DOHH2 (cell line): ENCODE data around the gene LRRC3B.

ENCODE experiments used
- H3F3A ChIP-seq: fragments of 200-600 bp; sonication (generic), shearing (Covaris generic); 2 replicates; pipeline ENCODE4 v1.6.0; 2016; ENCODE audit warnings: antibody characterized with exemption, mild to moderate bottlenecking; ENCODE audit not compliant: control insufficient read depth, insufficient read depth
- H3K27ac ChIP-seq: fragments of 200-600 bp; sonication (generic); 2 replicates; pipeline ENCODE4 v1.5.1; 2014; ENCODE audit warnings: low read depth, mild to moderate bottlenecking, low read length, moderate library complexity
- H3K27me3 ChIP-seq: fragments of 200-600 bp; sonication (generic); 2 replicates; pipeline ENCODE4 v1.6.1; 2014; ENCODE audit warnings: mild to moderate bottlenecking, low read length, mixed read lengths; ENCODE audit not compliant: control insufficient read depth
- H3K36me3 ChIP-seq: fragments of 200-600 bp; sonication (generic); 2 replicates; pipeline ENCODE4 v1.6.1; 2014; ENCODE audit warnings: mild to moderate bottlenecking, low read length, moderate library complexity, mixed read lengths; ENCODE audit not compliant: control insufficient read depth
- H3K4me1 ChIP-seq: fragments of 200-600 bp; sonication (generic); 2 replicates; pipeline ENCODE4 v1.6.1; 2014; ENCODE audit warnings: mild to moderate bottlenecking, low read length, mixed read lengths; ENCODE audit not compliant: control insufficient read depth
- H3K4me2 ChIP-seq: fragments of 200-600 bp; sonication (generic); 2 replicates; pipeline ENCODE4 v1.6.0; 2014; ENCODE audit warnings: mild to moderate bottlenecking, low read length, moderate library complexity
- H3K4me3 ChIP-seq: fragments of 200-600 bp; sonication (generic); 2 replicates; pipeline ENCODE4 v1.5.1; 2014; ENCODE audit warnings: mild to moderate bottlenecking, low read length, mixed read lengths
- H3K79me2 ChIP-seq: fragments of 200-600 bp; sonication (generic); 2 replicates; pipeline ENCODE4 v1.6.1; 2014; ENCODE audit warnings: mild to moderate bottlenecking, low read length, mixed read lengths; ENCODE audit not compliant: control insufficient read depth
- H3K9me2 ChIP-seq: fragments of 200-600 bp; sonication (generic); replicated peaks from 2 replicates; pipeline ENCODE4 v1.6.1; 2014; ENCODE audit warnings: mild to moderate bottlenecking, low read length, mixed read lengths; ENCODE audit not compliant: control insufficient read depth
- H3K9me3 ChIP-seq: fragments of 200-600 bp; sonication (generic); 2 replicates; pipeline ENCODE4 v1.6.1; 2014; ENCODE audit warnings: antibody characterized with exemption, low read length, mixed read lengths; ENCODE audit not compliant: control insufficient read depth, insufficient read depth
- H4K20me1 ChIP-seq: fragments of 200-600 bp; sonication (generic); 2 replicates; pipeline ENCODE4 v1.6.0; 2014; ENCODE audit warnings: low read depth, mild to moderate bottlenecking, antibody characterized with exemption, low read length, moderate library complexity; ENCODE audit not compliant: control insufficient read depth, insufficient read depth
- EZH2phosphoT487 ChIP-seq: fragments of 200-600 bp; sonication (generic); IDR thresholded peaks from 2 replicates; pipeline ENCODE4 v1.6.1; 2017; ENCODE audit warnings: borderline replicate concordance, mild to moderate bottlenecking, antibody characterized with exemption, low read length, moderate library complexity, mixed read lengths
- TF ChIP-seq, protein P1 (sequence below): fragments of 200-600 bp; sonication (generic); IDR thresholded peaks from one replicate; pipeline ENCODE4 v1.5.1; 2014; ENCODE audit warnings: antibody characterized with exemption, mild to moderate bottlenecking, low read depth, low read length; ENCODE audit not compliant: poor library complexity, severe bottlenecking

The LRRC3B gene

DNA sequence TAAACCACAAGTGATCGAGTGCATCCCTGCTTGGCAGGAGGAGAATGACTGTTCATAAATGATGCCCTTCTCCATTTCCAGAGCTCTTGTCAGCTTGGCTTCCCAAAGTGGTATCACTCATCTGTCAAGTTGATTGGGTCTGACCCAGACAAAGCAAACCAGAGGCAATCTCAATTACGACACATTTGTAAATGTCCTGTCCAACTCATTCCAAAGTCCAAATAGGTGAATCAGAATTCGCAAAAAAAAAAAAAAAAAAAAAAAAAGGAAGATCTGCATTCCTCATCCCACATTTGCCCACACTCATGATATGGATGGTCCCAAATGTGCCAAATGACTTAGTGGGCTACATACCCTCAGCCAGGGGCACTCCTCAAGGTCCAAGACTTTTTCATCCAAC, 91.9 kb downstream of the LRRC3B start:
- Histone ChIP-seq H3K27me3 (no peaks in the 10 kb centered on the region), H3K79me2 (no peaks in the 10 kb centered on the region), H3K4me1 (no peaks in the 10 kb centered on the region), H3K27ac (no peak overlapping the region), H3K4me2 (no peak overlapping the region), H3F3A (no peaks in the 10 kb centered on the region), H3K4me3 (no peak overlapping the region), H3K9me2 (no peaks in the 10 kb centered on the region), H3K9me3 (no peaks in the 10 kb centered on the region), H3K36me3 (no peaks in the 10 kb centered on the region), H4K20me1 (no peaks in the 10 kb centered on the region)
- TF ChIP-seq EZH2phosphoT487 = no peak
- TF ChIP-seq, protein P1, sequence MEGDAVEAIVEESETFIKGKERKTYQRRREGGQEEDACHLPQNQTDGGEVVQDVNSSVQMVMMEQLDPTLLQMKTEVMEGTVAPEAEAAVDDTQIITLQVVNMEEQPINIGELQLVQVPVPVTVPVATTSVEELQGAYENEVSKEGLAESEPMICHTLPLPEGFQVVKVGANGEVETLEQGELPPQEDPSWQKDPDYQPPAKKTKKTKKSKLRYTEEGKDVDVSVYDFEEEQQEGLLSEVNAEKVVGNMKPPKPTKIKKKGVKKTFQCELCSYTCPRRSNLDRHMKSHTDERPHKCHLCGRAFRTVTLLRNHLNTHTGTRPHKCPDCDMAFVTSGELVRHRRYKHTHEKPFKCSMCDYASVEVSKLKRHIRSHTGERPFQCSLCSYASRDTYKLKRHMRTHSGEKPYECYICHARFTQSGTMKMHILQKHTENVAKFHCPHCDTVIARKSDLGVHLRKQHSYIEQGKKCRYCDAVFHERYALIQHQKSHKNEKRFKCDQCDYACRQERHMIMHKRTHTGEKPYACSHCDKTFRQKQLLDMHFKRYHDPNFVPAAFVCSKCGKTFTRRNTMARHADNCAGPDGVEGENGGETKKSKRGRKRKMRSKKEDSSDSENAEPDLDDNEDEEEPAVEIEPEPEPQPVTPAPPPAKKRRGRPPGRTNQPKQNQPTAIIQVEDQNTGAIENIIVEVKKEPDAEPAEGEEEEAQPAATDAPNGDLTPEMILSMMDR = no peak

DNA sequence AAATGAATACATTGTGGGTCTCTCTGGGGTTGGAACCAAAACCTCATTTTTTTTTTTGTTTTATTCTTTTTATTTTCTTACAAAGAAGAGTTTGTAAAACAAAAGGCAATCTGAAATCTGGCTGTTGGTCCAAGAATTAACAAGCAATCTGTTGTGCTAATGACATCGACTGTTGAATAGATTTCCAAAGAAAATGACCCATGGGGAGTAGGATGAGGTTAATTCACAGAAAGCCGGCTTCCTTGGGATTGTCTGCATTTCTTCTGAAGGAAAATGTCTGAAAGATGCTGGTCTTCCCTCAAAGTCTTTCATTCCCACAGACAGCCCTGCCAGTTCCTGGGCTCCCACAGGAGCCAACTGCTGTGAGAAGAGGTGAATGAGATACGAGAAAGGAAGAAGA, 92.9 kb downstream of the LRRC3B start:
- H3K4me2 ChIP-seq = no peak overlapping the region
- no peak overlapping the region for H3K27ac ChIP-seq
- H3F3A ChIP-seq = no peaks in the 10 kb centered on the region
- TF ChIP-seq, protein P1 = no peak
- TF ChIP-seq EZH2phosphoT487 = no peak
- no peaks in the 10 kb centered on the region for H3K9me2 ChIP-seq
- H3K4me1 ChIP-seq = no peaks in the 10 kb centered on the region
- H3K79me2 ChIP-seq = no peaks in the 10 kb centered on the region
- no peaks in the 10 kb centered on the region for H4K20me1 ChIP-seq
- no peaks in the 10 kb centered on the region for H3K27me3 ChIP-seq
- no peak overlapping the region for H3K4me3 ChIP-seq
- no peaks in the 10 kb centered on the region for H3K9me3 ChIP-seq
- H3K36me3 ChIP-seq = no peaks in the 10 kb centered on the region

DNA sequence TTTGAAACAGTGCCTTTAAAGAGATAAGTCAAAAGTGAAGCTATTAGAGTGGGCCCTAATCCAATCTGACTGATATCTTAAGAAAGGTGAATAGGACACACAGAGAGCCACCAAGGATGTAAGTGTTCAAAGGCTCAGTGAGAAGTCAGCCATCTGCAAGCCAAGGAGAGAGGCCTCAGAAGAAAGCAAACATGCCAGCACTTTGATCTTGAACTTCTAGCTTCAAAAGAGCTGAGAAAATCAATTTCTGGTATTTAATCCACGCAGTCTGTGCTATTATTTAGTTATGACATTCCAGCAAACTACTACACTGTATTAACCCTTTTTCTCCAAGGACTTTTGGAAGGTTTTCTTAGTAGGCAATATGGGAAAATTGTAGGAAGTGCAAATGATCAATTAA, 95.7 kb downstream of the LRRC3B start:
- Histone ChIP-seq H3K79me2 (no peaks in the 10 kb centered on the region), H3K27me3 (no peaks in the 10 kb centered on the region), H4K20me1 (no peaks in the 10 kb centered on the region), H3K4me2 (no peak overlapping the region), H3K4me3 (no peak overlapping the region), H3K9me2 (no peaks in the 10 kb centered on the region), H3K4me1 (no peaks in the 10 kb centered on the region), H3K36me3 (no peaks in the 10 kb centered on the region), H3F3A (no peaks in the 10 kb centered on the region), H3K9me3 (no peaks in the 10 kb centered on the region), H3K27ac (no peak overlapping the region)
- TF ChIP-seq, protein P1 = no peak
- TF ChIP-seq EZH2phosphoT487 = no peak

DNA sequence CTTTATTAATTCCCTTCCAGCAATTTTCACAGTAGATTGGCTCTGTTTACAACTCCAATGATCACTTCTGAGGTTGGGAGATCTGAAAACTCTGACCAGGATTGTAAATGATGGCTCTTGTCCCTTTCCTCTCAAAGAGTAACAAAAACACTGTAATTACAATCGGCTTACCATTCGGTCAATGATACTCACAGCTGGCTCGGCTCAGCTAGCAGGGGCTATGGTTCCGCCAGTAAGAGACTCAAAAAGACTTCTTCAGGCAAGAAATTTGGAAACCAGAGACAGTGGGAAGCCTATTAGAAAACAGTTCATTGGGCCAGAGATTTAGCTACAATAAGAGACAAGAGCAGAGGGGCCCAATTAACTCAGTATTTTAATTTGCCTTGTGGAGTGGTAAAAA, 96.6 kb downstream of the LRRC3B start:
- Histone ChIP-seq H3K27me3 (no peaks in the 10 kb centered on the region), H3K36me3 (no peaks in the 10 kb centered on the region), H3F3A (no peaks in the 10 kb centered on the region), H3K4me3 (no peak overlapping the region), H3K9me3 (no peaks in the 10 kb centered on the region), H3K4me1 (no peaks in the 10 kb centered on the region), H3K4me2 (no peak overlapping the region), H3K9me2 (no peaks in the 10 kb centered on the region), H3K79me2 (no peaks in the 10 kb centered on the region), H3K27ac (no peak overlapping the region), H4K20me1 (no peaks in the 10 kb centered on the region)
- TF ChIP-seq, protein P1 = no peak
- no peak for TF ChIP-seq EZH2phosphoT487
